ENCODE measurements around the gene GATA6. TPM values are rescaled to one million over a fixed set of nuclear protein-coding genes. Genes with fewer than 3 reads are reported as not detected.

Gene GATA6
- total and polyA plus RNA-seq, 2 donors (not counting 1 experiment from before 2014, with no cell fraction given), result 1.4 to 6.3 TPM

- no peak for DNase-seq (ENCODE audit: low read depth in 2 of 2)
- Histone ChIP-seq H3K9me3 (ENCODE audit: control insufficient read depth, insufficient read depth, low read depth, low read length) (no peaks in the 10 kb centered on the region), H4K20me1 (ENCODE audit: control insufficient read depth, extremely low read depth, insufficient read depth, low read length) (no peaks in the 10 kb centered on the region), H3K27me3 (ENCODE audit: control insufficient read depth, insufficient read depth, low read length) (peaks cover 7% of the 10 kb centered on the region), H3K79me2 (ENCODE audit: control insufficient read depth, insufficient read depth, low read length) (no peaks in the 10 kb centered on the region), H3K4me1 (ENCODE audit: control insufficient read depth, extremely low read depth, insufficient read depth, low read length) (no peaks in the 10 kb centered on the region), H3K36me3 (ENCODE audit: control insufficient read depth, insufficient read depth, low read length) (no peaks in the 10 kb centered on the region), H3K9ac (ENCODE audit: insufficient read depth, low read length) (no peak overlapping the region), H3K27ac (ENCODE audit: insufficient read depth, low read length) (no peak overlapping the region), H3K4me2 (ENCODE audit: extremely low read depth, insufficient read depth, low read length) (no peak overlapping the region), H2AFZ (ENCODE audit: low read length) (no peak overlapping the region), H3K4me3 (replicated peaks in 1 of 4; ENCODE audit: control extremely low read depth in 1 of 4, insufficient read depth in 1 of 4, low read depth in 3 of 4, low read length in 4 of 4) (no peak overlapping the region)
- TF ChIP-seq EZH2 (IDR thresholded peaks at IDR 0.05; ENCODE audit: low read length, missing control alignments) (no peak), CTCF (conservative IDR thresholded peaks at IDR 0.05 in 1 of 2, IDR thresholded peaks at IDR 0.05 in 1 of 2; ENCODE audit: low read depth in 1 of 2, low read length in 2 of 2) (no peak)
Measured at GRCh38 chr18:22145160-22145559, 24.2 kb upstream of the GATA6 start.

GRCh38 chr18:22149710-22150109 lies 19.7 kb upstream of the GATA6 start:
- H3K4me1 ChIP-seq (ENCODE audit: control insufficient read depth, extremely low read depth, insufficient read depth, low read length), result no peaks in the 10 kb centered on the region

GRCh38 chr18:22152093-22152492 lies 17.3 kb upstream of the GATA6 start:
- Histone ChIP-seq H3K36me3 (ENCODE audit: control insufficient read depth, insufficient read depth, low read length) (no peaks in the 10 kb centered on the region), H3K4me2 (ENCODE audit: extremely low read depth, insufficient read depth, low read length) (no peak overlapping the region), H4K20me1 (ENCODE audit: control insufficient read depth, extremely low read depth, insufficient read depth, low read length) (no peaks in the 10 kb centered on the region), H3K4me1 (ENCODE audit: control insufficient read depth, extremely low read depth, insufficient read depth, low read length) (no peaks in the 10 kb centered on the region), H3K9me3 (ENCODE audit: control insufficient read depth, insufficient read depth, low read depth, low read length) (no peaks in the 10 kb centered on the region), H2AFZ (ENCODE audit: low read length) (no peak overlapping the region), H3K4me3 (replicated peaks in 1 of 4; ENCODE audit: control extremely low read depth in 1 of 4, insufficient read depth in 1 of 4, low read depth in 3 of 4, low read length in 4 of 4) (no peak overlapping the region), H3K79me2 (ENCODE audit: control insufficient read depth, insufficient read depth, low read length) (no peaks in the 10 kb centered on the region), H3K27ac (ENCODE audit: insufficient read depth, low read length) (no peak overlapping the region), H3K27me3 (ENCODE audit: control insufficient read depth, insufficient read depth, low read length) (peaks cover 3% of the 10 kb centered on the region), H3K9ac (ENCODE audit: insufficient read depth, low read length) (no peak overlapping the region)
- no peak for DNase-seq (ENCODE audit: low read depth in 2 of 2)
- no peak for TF ChIP-seq CTCF (conservative IDR thresholded peaks at IDR 0.05 in 1 of 2, IDR thresholded peaks at IDR 0.05 in 1 of 2; ENCODE audit: low read depth in 1 of 2, low read length in 2 of 2)
- no peak for TF ChIP-seq EZH2 (IDR thresholded peaks at IDR 0.05; ENCODE audit: low read length, missing control alignments)

More at GRCh38 chr18:22149710-22150109, 19.7 kb upstream of the GATA6 start:
- TF ChIP-seq EZH2 (IDR thresholded peaks at IDR 0.05; ENCODE audit: low read length, missing control alignments) (no peak), CTCF (conservative IDR thresholded peaks at IDR 0.05 in 1 of 2, IDR thresholded peaks at IDR 0.05 in 1 of 2; ENCODE audit: low read depth in 1 of 2, low read length in 2 of 2) (no peak)
- no peak overlapping the region for H3K9ac ChIP-seq (ENCODE audit: insufficient read depth, low read length)
- no peak overlapping the region for H3K4me2 ChIP-seq (ENCODE audit: extremely low read depth, insufficient read depth, low read length)
- no peaks in the 10 kb centered on the region for H3K9me3 ChIP-seq (ENCODE audit: control insufficient read depth, insufficient read depth, low read depth, low read length)
- DNase-seq (ENCODE audit: low read depth in 2 of 2), result no peak
- H3K4me3 ChIP-seq (replicated peaks in 1 of 4; ENCODE audit: control extremely low read depth in 1 of 4, insufficient read depth in 1 of 4, low read depth in 3 of 4, low read length in 4 of 4), result no peak overlapping the region
- no peak overlapping the region for H2AFZ ChIP-seq (ENCODE audit: low read length)
- no peak overlapping the region for H3K27ac ChIP-seq (ENCODE audit: insufficient read depth, low read length)
- no peaks in the 10 kb centered on the region for H4K20me1 ChIP-seq (ENCODE audit: control insufficient read depth, extremely low read depth, insufficient read depth, low read length)
- H3K79me2 ChIP-seq (ENCODE audit: control insufficient read depth, insufficient read depth, low read length), result no peaks in the 10 kb centered on the region
- no peaks in the 10 kb centered on the region for H3K36me3 ChIP-seq (ENCODE audit: control insufficient read depth, insufficient read depth, low read length)
- peaks cover 7% of the 10 kb centered on the region for H3K27me3 ChIP-seq (ENCODE audit: control insufficient read depth, insufficient read depth, low read length)
